ENCODE data around the gene UXS1. TPM values are rescaled to one million over a fixed set of nuclear protein-coding genes. Genes with fewer than 3 reads are reported as not detected.

UXS1 gene
- total RNA-seq, 1 donor from 2014 or later: 68.3 TPM

DNA sequence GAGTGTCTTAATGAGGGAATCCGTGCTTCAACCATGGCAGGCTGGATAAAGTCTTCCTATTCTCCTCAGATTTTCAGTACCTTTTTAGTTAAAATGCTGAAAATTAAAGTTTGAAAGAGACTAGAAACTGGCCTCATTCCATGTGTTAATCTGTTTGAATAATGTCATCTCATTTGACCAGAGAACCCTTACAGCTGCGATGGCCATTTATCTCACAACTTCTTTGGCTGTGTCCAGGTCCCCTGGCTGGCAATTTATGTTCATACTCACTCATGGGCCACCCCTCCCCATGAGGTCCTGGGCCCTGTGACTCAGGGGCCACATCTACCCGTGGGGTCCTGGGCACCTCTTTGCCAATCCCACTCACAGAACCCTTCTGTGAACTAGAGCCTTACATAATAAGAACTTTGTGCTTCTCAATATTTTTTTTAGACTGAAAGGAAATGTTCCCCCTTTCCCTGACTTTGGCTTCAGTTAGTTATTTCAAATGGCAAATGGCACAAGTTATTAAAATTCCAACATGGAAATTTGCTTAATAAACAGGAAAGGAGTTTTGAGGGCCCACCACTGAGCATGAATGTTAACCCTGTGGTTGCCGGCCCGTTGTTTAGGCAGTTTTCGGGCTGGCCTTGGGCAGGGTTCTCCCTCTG lies 134.6 kb downstream of the UXS1 start:
- Mint-ChIP-seq H3K4me1 (ENCODE audit: low read depth, unreplicated experiment) (peaks cover 3% of the 10 kb centered on the region), H3K36me3 (ENCODE audit: unreplicated experiment) (no peaks in the 10 kb centered on the region), H3K27me3 (ENCODE audit: unreplicated experiment) (peaks cover 3% of the 10 kb centered on the region), H3K27ac (ENCODE audit: unreplicated experiment) (no peak overlapping the region), H3K9me3 (ENCODE audit: unreplicated experiment) (peaks cover 8% of the 10 kb centered on the region), H3K4me3 (ENCODE audit: unreplicated experiment) (no peak overlapping the region)
- no peak for DNase-seq
- TF ChIP-seq, protein P1, sequence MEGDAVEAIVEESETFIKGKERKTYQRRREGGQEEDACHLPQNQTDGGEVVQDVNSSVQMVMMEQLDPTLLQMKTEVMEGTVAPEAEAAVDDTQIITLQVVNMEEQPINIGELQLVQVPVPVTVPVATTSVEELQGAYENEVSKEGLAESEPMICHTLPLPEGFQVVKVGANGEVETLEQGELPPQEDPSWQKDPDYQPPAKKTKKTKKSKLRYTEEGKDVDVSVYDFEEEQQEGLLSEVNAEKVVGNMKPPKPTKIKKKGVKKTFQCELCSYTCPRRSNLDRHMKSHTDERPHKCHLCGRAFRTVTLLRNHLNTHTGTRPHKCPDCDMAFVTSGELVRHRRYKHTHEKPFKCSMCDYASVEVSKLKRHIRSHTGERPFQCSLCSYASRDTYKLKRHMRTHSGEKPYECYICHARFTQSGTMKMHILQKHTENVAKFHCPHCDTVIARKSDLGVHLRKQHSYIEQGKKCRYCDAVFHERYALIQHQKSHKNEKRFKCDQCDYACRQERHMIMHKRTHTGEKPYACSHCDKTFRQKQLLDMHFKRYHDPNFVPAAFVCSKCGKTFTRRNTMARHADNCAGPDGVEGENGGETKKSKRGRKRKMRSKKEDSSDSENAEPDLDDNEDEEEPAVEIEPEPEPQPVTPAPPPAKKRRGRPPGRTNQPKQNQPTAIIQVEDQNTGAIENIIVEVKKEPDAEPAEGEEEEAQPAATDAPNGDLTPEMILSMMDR (IDR thresholded peaks at IDR 0.05; ENCODE audit: partially characterized antibody, unreplicated experiment): no peak

GRCh38 chr2:106058469-106059137 lies 135.5 kb downstream of the UXS1 start:
- no peak overlapping the region for H3K4me3 Mint-ChIP-seq (ENCODE audit: unreplicated experiment)
- no peaks in the 10 kb centered on the region for H3K36me3 Mint-ChIP-seq (ENCODE audit: unreplicated experiment)
- TF ChIP-seq, protein P1 (IDR thresholded peaks at IDR 0.05; ENCODE audit: partially characterized antibody, unreplicated experiment): no peak
- H3K27ac Mint-ChIP-seq (ENCODE audit: unreplicated experiment): no peak overlapping the region
- DNase-seq: no peak
- peaks cover 3% of the 10 kb centered on the region for H3K27me3 Mint-ChIP-seq (ENCODE audit: unreplicated experiment)
- peaks cover 3% of the 10 kb centered on the region for H3K9me3 Mint-ChIP-seq (ENCODE audit: unreplicated experiment)
- peaks cover 3% of the 10 kb centered on the region for H3K4me1 Mint-ChIP-seq (ENCODE audit: low read depth, unreplicated experiment)

DNA sequence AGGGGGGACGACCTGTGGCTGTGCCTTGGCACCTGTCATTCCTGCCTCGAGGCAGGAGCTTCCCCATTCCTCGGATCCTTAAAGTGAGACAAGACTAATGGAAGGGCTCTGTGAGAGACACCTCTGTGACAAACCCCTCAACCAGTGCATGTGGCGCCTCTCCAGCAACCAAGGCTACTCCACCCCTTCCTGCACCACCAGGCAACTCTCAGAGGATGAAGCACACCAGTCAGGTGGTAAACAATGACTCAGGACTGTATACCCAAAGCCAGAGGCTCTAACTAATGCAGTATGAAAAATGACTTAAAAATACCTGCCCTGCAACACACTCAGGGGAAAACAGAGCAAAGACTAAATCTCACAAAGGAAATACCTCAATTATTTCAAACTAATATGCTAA lies 136.9 kb downstream of the UXS1 start:
- peaks cover 3% of the 10 kb centered on the region for H3K4me1 Mint-ChIP-seq (ENCODE audit: low read depth, unreplicated experiment)
- H3K9me3 Mint-ChIP-seq (ENCODE audit: unreplicated experiment): peaks cover 3% of the 10 kb centered on the region
- no peak overlapping the region for H3K27ac Mint-ChIP-seq (ENCODE audit: unreplicated experiment)
- H3K27me3 Mint-ChIP-seq (ENCODE audit: unreplicated experiment): peaks cover 3% of the 10 kb centered on the region
- H3K36me3 Mint-ChIP-seq (ENCODE audit: unreplicated experiment): no peaks in the 10 kb centered on the region
- no peak for DNase-seq
- no peak overlapping the region for H3K4me3 Mint-ChIP-seq (ENCODE audit: unreplicated experiment)
- TF ChIP-seq, protein P1 (IDR thresholded peaks at IDR 0.05; ENCODE audit: partially characterized antibody, unreplicated experiment): no peak

GRCh38 chr2:106054880-106055655 lies 139.0 kb downstream of the UXS1 start:
- no peak overlapping the region for H3K4me3 Mint-ChIP-seq (ENCODE audit: unreplicated experiment)
- TF ChIP-seq, protein P1 (IDR thresholded peaks at IDR 0.05; ENCODE audit: partially characterized antibody, unreplicated experiment): no peak
- no peaks in the 10 kb centered on the region for H3K36me3 Mint-ChIP-seq (ENCODE audit: unreplicated experiment)
- H3K27ac Mint-ChIP-seq (ENCODE audit: unreplicated experiment): peak overlapping the region; percentile 48
- peaks cover 3% of the 10 kb centered on the region for H3K9me3 Mint-ChIP-seq (ENCODE audit: unreplicated experiment)
- no peak for DNase-seq
- H3K4me1 Mint-ChIP-seq (ENCODE audit: low read depth, unreplicated experiment): peaks cover 3% of the 10 kb centered on the region
- peaks cover 6% of the 10 kb centered on the region for H3K27me3 Mint-ChIP-seq (ENCODE audit: unreplicated experiment)

Data from glutamatergic neuron (in vitro differentiated cells).